BE2C (cell line): ENCODE results near the gene ATOH7.

Source experiments
- DNase-seq: peaks from one replicate; pipeline ENCODE4 v3.0.0-alpha.2; 2020
- H3K27me3 ChIP-seq: fragments of 250-450 bp; sonication (Bioruptor Pico); 2 replicates; pipeline ENCODE4 v1.5.1; 2020; ENCODE audit warnings: mild to moderate bottlenecking
- H3K36me3 ChIP-seq: fragments of 250-450 bp; sonication (Bioruptor Pico); 2 replicates; pipeline ENCODE4 v1.5.1; 2020; ENCODE audit warnings: mild to moderate bottlenecking
- H3K4me1 ChIP-seq: fragments of 250-450 bp; sonication (Bioruptor Pico); 2 replicates; pipeline ENCODE4 v1.5.1; 2020
- H3K4me3 ChIP-seq: 2 replicates; pipeline ENCODE4 v1.5.1; 2011; ENCODE audit warnings: low read depth, low read length
- H3K9me3 ChIP-seq: fragments of 250-450 bp; sonication (Bioruptor Pico); 2 replicates; pipeline ENCODE4 v1.5.1; 2020
- CTCF ChIP-seq: IDR thresholded peaks from 2 replicates; pipeline ENCODE4 v1.5.1; 2012; ENCODE audit warnings: mild to moderate bottlenecking, low read depth, low read length

ATOH7 gene

GRCh38 chr10:68238371-68238770 lies 6.5 kb upstream of the ATOH7 start:
- H3K9me3 ChIP-seq, result no peaks in the 10 kb centered on the region
- no peak for DNase-seq
- H3K4me3 ChIP-seq, result no peak overlapping the region
- no peaks in the 10 kb centered on the region; the same call in 1 of the 2 replicates for H3K4me1 ChIP-seq
- no peaks in the 10 kb centered on the region for H3K27me3 ChIP-seq
- no peaks in the 10 kb centered on the region for H3K36me3 ChIP-seq
- no peak for TF ChIP-seq CTCF

- DNase-seq, result no peak
- Histone ChIP-seq H3K4me3 (no peak overlapping the region), H3K27me3 (no peaks in the 10 kb centered on the region), H3K4me1 (no peaks in the 10 kb centered on the region; the same call in 1 of the 2 replicates), H3K36me3 (no peaks in the 10 kb centered on the region), H3K9me3 (no peaks in the 10 kb centered on the region)
- TF ChIP-seq CTCF, result no peak
These were observed 5.3 kb upstream of the ATOH7 start for GRCh38 chr10:68237173-68237572.

- Histone ChIP-seq H3K4me3 (no peak overlapping the region), H3K9me3 (no peaks in the 10 kb centered on the region), H3K27me3 (no peaks in the 10 kb centered on the region), H3K36me3 (no peaks in the 10 kb centered on the region), H3K4me1 (no peaks in the 10 kb centered on the region; the same call in 1 of the 2 replicates)
- TF ChIP-seq CTCF, result no peak
- no peak for DNase-seq
These were observed 3.7 kb upstream of the ATOH7 start for GRCh38 chr10:68235581-68235980.

- H3K4me1 ChIP-seq, result no peaks in the 10 kb centered on the region; the same call in 1 of the 2 replicates
- TF ChIP-seq CTCF, result no peak
- no peak overlapping the region for H3K4me3 ChIP-seq
- H3K36me3 ChIP-seq, result no peaks in the 10 kb centered on the region
- no peaks in the 10 kb centered on the region for H3K27me3 ChIP-seq
- no peak for DNase-seq
- no peaks in the 10 kb centered on the region for H3K9me3 ChIP-seq
These were observed 3.2 kb upstream of the ATOH7 start for GRCh38 chr10:68235111-68235510.

GRCh38 chr10:68233046-68233445 lies 1.1 kb upstream of the ATOH7 start:
- no peak for DNase-seq
- Histone ChIP-seq H3K27me3 (no peaks in the 10 kb centered on the region), H3K4me3 (no peak overlapping the region), H3K4me1 (no peaks in the 10 kb centered on the region; the same call in 1 of the 2 replicates), H3K36me3 (no peaks in the 10 kb centered on the region), H3K9me3 (no peaks in the 10 kb centered on the region)
- TF ChIP-seq CTCF, result no peak

GRCh38 chr10:68231106-68231816 lies 652 bp downstream of the ATOH7 start:
- TF ChIP-seq CTCF, result peak; percentile 16; the same call in 1 of the 2 replicates
- Histone ChIP-seq H3K27me3 (no peaks in the 10 kb centered on the region), H3K9me3 (no peaks in the 10 kb centered on the region), H3K4me1 (no peaks in the 10 kb centered on the region; the same call in 1 of the 2 replicates), H3K4me3 (peak overlapping the region; percentile 63), H3K36me3 (no peaks in the 10 kb centered on the region)
- peak; percentile 79 for DNase-seq
